HepG2 (cell line): Measurements from ENCODE around the gene C1GALT1. TPM values are rescaled to one million over a fixed set of nuclear protein-coding genes. Genes with fewer than 3 reads are reported as not detected.
A peak's percentile ranks its signal among the peaks of the same experiment; 100 is the strongest.

Experiments
- AKAP8 ChIP-seq: sonication (generic); formaldehyde crosslinking; IDR thresholded peaks from 2 replicates; pipeline ENCODE4 v1.5.1; 2020; ENCODE audit warnings: mild to moderate bottlenecking, missing genetic modification reagents
- CBFB ChIP-seq: sonication (generic); formaldehyde crosslinking; IDR thresholded peaks from 2 replicates; pipeline ENCODE4 v1.4.0; 2020; ENCODE audit warnings: missing genetic modification reagents
- FOXP1 ChIP-seq, 2 experiments: fragments of 450-650 bp in 1 of 2; IDR thresholded peaks; 2 replicates each; pipeline ENCODE4 v1.6.1; 2017 to 2018; ENCODE audit warnings: antibody characterized with exemption in 1 of 2
- HINFP ChIP-seq: sonication (generic); formaldehyde crosslinking; IDR thresholded peaks from 2 replicates; pipeline ENCODE4 v1.4.0; 2020; ENCODE audit warnings: low read depth, mild to moderate bottlenecking, missing genetic modification reagents
- HNF1A ChIP-seq, 2 experiments: sonication (generic) in 1 of 2; formaldehyde crosslinking in 1 of 2; IDR thresholded peaks; 2 replicates each; pipeline versions ENCODE4 v1.4.0 to v1.6.1; 2016 to 2020; ENCODE audit warnings: borderline replicate concordance in 1 of 2, low read depth in 1 of 2, mild to moderate bottlenecking in 1 of 2, missing genetic modification reagents in 1 of 2
- MXD1 ChIP-seq: sonication (generic); formaldehyde crosslinking; IDR thresholded peaks from 2 replicates; pipeline ENCODE4 v1.4.0; 2020; ENCODE audit warnings: mild to moderate bottlenecking, missing genetic modification reagents
- NFATC3 ChIP-seq: sonication (generic); formaldehyde crosslinking; IDR thresholded peaks from 2 replicates; pipeline ENCODE4 v1.5.1; 2020; ENCODE audit warnings: mild to moderate bottlenecking, missing genetic modification reagents
- NFE2 ChIP-seq: sonication (generic); formaldehyde crosslinking; IDR thresholded peaks from 2 replicates; pipeline ENCODE4 v1.4.0; 2020; ENCODE audit warnings: missing genetic modification reagents
- NPAS2 ChIP-seq: sonication (generic); formaldehyde crosslinking; IDR thresholded peaks from 2 replicates; pipeline ENCODE4 v1.8.0; 2022; ENCODE audit warnings: mild to moderate bottlenecking, missing genetic modification reagents, borderline replicate concordance
- PHB2 ChIP-seq: fragments of 450-650 bp; IDR thresholded peaks from 2 replicates; pipeline ENCODE4 v1.6.1; 2018; ENCODE audit not compliant: partially characterized antibody
- SOX5 ChIP-seq: IDR thresholded peaks from 2 replicates; pipeline ENCODE4 v1.6.1; 2016; ENCODE audit warnings: borderline replicate concordance
- SP140L ChIP-seq: sonication (generic); formaldehyde crosslinking; IDR thresholded peaks from 2 replicates; pipeline ENCODE4 v1.4.0; 2020; ENCODE audit warnings: missing genetic modification reagents, borderline replicate concordance
- THAP8 ChIP-seq: sonication (generic); formaldehyde crosslinking; IDR thresholded peaks from 2 replicates; pipeline ENCODE4 v1.5.1; 2020; ENCODE audit warnings: missing genetic modification reagents, mild to moderate bottlenecking, borderline replicate concordance
- ZNF235 ChIP-seq: sonication (generic); formaldehyde crosslinking; IDR thresholded peaks from 2 replicates; pipeline ENCODE4 v1.8.1; 2023; ENCODE audit warnings: mild to moderate bottlenecking, missing genetic modification reagents, borderline replicate concordance
- ZNF562 ChIP-seq: sonication (generic); formaldehyde crosslinking; IDR thresholded peaks from 2 replicates; pipeline ENCODE4 v1.8.0; 2022; ENCODE audit warnings: missing genetic modification reagents, borderline replicate concordance
- ZNF567 ChIP-seq: sonication (generic); formaldehyde crosslinking; IDR thresholded peaks from 2 replicates; pipeline ENCODE4 v1.8.1; 2023; ENCODE audit warnings: mild to moderate bottlenecking, missing genetic modification reagents, borderline replicate concordance
- ZSCAN31 ChIP-seq: sonication (generic); formaldehyde crosslinking; IDR thresholded peaks from 2 replicates; pipeline ENCODE4 v1.5.0; 2020; ENCODE audit warnings: low read depth, mild to moderate bottlenecking, missing genetic modification reagents
- polyA plus RNA-seq, 8 experiments: library from polyadenylated mRNA; depleted of rRNA in 3 of 8; stranded (reverse) in 7 of 8; unstranded in 1 of 8; fragments of >200 nt; fragmentation: Illumina TruSeq in 4 of 8; extraction: Trizol in 4 of 8; gene quantifications; 2 replicates each; pipeline versions ENCODE4 v1.2.1 to v1.2.3, GENCODE V29; 2011 to 2016; ENCODE audit warnings: low read depth in 4 of 8, missing spikeins in 1 of 8, mixed read lengths in 1 of 8; ENCODE audit not compliant: insufficient read depth in 1 of 8
- total RNA-seq, 5 experiments: library from RNA; depleted of rRNA; stranded (reverse); fragments of >200 nt; fragmentation: Illumina TruSeq; extraction: Trizol; gene quantifications; 2 replicates each; pipeline ENCODE4 v1.2.3, GENCODE V29; 2016; ENCODE audit warnings: low read depth in 1 of 5
- TF ChIP-seq, protein P1 (sequence below): sonication (generic); formaldehyde crosslinking; IDR thresholded peaks from 2 replicates; pipeline ENCODE4 v1.4.0; 2020; ENCODE audit warnings: missing genetic modification reagents

The C1GALT1 gene
- total and polyA plus RNA-seq, 2 of the 13 experiments (the other 11 are each of a cell fraction or from before 2014, with no cell fraction given) = 57.1 to 65.9 TPM

- no peak for TF ChIP-seq THAP8 (CRISPR knock-in tag)
- TF ChIP-seq ZNF567 (CRISPR knock-in tag) = no peak
- TF ChIP-seq SOX5 (CRISPR knock-in tag) = peak; percentile 61; the same call in 1 of the 2 replicates
- no peak for TF ChIP-seq MXD1 (CRISPR knock-in tag)
- no peak for TF ChIP-seq ZNF235 (CRISPR knock-in tag)
- TF ChIP-seq HINFP (CRISPR knock-in tag) = no peak
- no peak for TF ChIP-seq NFATC3
- no peak for TF ChIP-seq HNF1A (IDR thresholded peaks at IDR 0.05; ENCODE audit: low read depth)
- TF ChIP-seq HNF1A (CRISPR knock-in tag; IDR thresholded peaks at IDR 0.05; ENCODE audit: borderline replicate concordance) = peak; percentile 69; the same call in 1 of the 2 replicates
- no peak for TF ChIP-seq SP140L (CRISPR knock-in tag)
- TF ChIP-seq PHB2 = no peak
- TF ChIP-seq ZSCAN31 (CRISPR knock-in tag) = no peak
- no peak for TF ChIP-seq AKAP8 (CRISPR knock-in tag)
- TF ChIP-seq CBFB (CRISPR knock-in tag) = no peak
- no peak for TF ChIP-seq NPAS2
- TF ChIP-seq, protein P1, sequence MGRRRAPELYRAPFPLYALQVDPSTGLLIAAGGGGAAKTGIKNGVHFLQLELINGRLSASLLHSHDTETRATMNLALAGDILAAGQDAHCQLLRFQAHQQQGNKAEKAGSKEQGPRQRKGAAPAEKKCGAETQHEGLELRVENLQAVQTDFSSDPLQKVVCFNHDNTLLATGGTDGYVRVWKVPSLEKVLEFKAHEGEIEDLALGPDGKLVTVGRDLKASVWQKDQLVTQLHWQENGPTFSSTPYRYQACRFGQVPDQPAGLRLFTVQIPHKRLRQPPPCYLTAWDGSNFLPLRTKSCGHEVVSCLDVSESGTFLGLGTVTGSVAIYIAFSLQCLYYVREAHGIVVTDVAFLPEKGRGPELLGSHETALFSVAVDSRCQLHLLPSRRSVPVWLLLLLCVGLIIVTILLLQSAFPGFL (CRISPR knock-in tag) = no peak
- TF ChIP-seq FOXP1 (IDR thresholded peaks at IDR 0.05) = no peak
- peak; percentile 40; the same call in 1 of the 2 replicates for TF ChIP-seq FOXP1 (CRISPR knock-in tag; IDR thresholded peaks at IDR 0.05)
- TF ChIP-seq NFE2 = no peak
- no peak for TF ChIP-seq ZNF562 (CRISPR knock-in tag)
Observed at GRCh38 chr7:7148798-7149481, 33.4 kb upstream of the C1GALT1 start (continued).
